Motor neuron (in vitro differentiated cells): Measurements from ENCODE around the gene ERGIC3. TPM values are rescaled to one million over a fixed set of nuclear protein-coding genes. Genes with fewer than 3 reads are reported as not detected.

Source experiments
- ATAC-seq, 8 experiments: fragments of 200-7000 bp; cut with Tn5 transposase; replicated peaks in 6 of 8; 2 replicates each; pipeline ENCODE4 v1.8.0; 2021; ENCODE audit warnings: mild to moderate bottlenecking in 8 of 8, moderate library complexity in 8 of 8
- H3K27ac ChIP-seq, 2 donors: fragments of 250-450 bp; sonication (Bioruptor Pico); 2 replicates each; pipeline ENCODE4 v1.9.0; 2021; ENCODE audit warnings: antibody characterized with exemption in 2 of 2, mild to moderate bottlenecking in 2 of 2, moderate library complexity in 1 of 2
- H3K4me1 ChIP-seq, 2 donors: fragments of 250-450 bp; sonication (Bioruptor Pico); replicated peaks in 1 of 2; 2 replicates each; pipeline ENCODE4 v1.6.1; 2021; ENCODE audit warnings: antibody characterized with exemption in 2 of 2, mild to moderate bottlenecking in 2 of 2, moderate library complexity in 1 of 2
- H3K4me3 ChIP-seq, 5 donors: fragments of 250-450 bp; sonication (Bioruptor Pico); 2 replicates each; pipeline ENCODE4 v1.9.0; 2021; ENCODE audit warnings: antibody characterized with exemption in 5 of 5, mild to moderate bottlenecking in 5 of 5, moderate library complexity in 4 of 5
- WGBS, 10 experiments: fragments of 450-650 bp; shearing (Covaris generic); methylation state at CpG; one replicate each; pipeline ENCODE4 v1.0.0; 2022; 5-methylcytosine and 5-hydroxymethylcytosine counted together
- in situ Hi-C, 9 experiments: fragments of 400-800 bp; cut with MboI; loops; one replicate each; pipeline ENCODE4 v1.15.0; 2021; ENCODE audit warnings: low sequenced_read_pairs in 9 of 9, low pct_unique_long_range_greater_than_20kb in 2 of 9; ENCODE audit not compliant: unreplicated experiment in 9 of 9
- total RNA-seq, 8 experiments: library from RNA; unstranded; fragments of 300-600 nt; gene quantifications; 2 replicates each; pipeline versions ENCODE4 v1.2.3 to v1.2.4, GENCODE V29; 2022

Gene ERGIC3
- total RNA-seq, 8 experiments from 2014 or later = 148 to 328 (median 266) TPM

DNA sequence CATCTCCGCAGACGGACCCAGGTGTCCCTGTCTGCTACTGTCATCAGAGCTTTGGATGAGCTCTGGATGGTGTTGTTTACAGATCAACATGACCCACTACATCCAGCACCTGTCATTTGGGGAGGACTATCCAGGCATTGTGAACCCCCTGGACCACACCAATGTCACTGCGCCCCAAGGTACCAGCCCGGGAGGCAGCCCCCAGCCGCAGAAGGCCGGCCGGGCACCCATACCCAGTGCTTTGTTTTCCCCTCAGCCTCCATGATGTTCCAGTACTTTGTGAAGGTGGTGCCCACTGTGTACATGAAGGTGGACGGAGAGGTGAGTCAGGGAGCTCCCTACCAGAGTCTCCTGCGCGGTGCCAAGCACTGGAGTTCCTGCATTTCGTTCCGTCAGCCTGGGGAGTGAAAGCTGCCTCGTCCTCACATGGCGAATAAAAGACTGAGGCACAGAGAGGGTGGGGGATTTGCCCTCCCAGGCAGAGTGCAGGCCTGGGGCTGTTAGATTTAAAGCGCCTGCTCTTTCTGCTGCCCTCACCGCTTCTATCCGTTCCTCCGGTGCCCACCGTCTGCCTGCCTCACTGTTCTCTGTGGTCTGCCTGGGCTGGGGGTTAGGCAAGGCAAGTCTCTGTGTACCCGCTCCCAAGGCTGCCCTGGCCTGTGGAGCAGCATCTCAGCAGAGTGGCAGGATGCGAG is 14.2 kb downstream of the ERGIC3 start:
- Histone ChIP-seq H3K27ac (no peak overlapping the region), H3K4me3 (no peak overlapping the region), H3K4me1 (no peaks in the 10 kb centered on the region)
- WGBS, 10 experiments = 87 to 100% (median 93%) methylated on average over 1 to 6 of the region's 21 CpGs; no CpG with 5 or more reads in 7 of the 10 experiments
- ATAC-seq = no peak
- in situ Hi-C loops = no loop called here

DNA sequence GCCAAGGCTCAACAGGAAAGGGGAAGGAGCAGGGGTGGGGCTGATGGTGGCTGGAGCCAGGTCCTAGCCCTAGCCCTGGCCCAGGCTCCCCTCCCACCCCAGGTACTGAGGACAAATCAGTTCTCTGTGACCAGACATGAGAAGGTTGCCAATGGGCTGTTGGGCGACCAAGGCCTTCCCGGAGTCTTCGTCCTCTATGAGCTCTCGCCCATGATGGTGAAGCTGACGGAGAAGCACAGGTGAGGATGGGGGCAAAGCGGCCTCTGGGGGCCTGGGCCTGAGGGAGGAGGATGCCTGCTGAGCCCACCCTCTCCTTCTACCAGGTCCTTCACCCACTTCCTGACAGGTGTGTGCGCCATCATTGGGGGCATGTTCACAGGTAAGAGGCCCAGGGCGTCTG is 15.0 kb downstream of the ERGIC3 start:
- ATAC-seq = no peak
- H3K4me1 ChIP-seq = no peaks in the 10 kb centered on the region
- H3K4me3 ChIP-seq = no peak overlapping the region
- whole genome bisulfite sequencing, 10 experiments = 100% methylated on average over 1 of the region's 8 CpGs; no CpG with 5 or more reads in 9 of the 10 experiments
- no peak overlapping the region for H3K27ac ChIP-seq
- in situ Hi-C loops = no loop called here

DNA sequence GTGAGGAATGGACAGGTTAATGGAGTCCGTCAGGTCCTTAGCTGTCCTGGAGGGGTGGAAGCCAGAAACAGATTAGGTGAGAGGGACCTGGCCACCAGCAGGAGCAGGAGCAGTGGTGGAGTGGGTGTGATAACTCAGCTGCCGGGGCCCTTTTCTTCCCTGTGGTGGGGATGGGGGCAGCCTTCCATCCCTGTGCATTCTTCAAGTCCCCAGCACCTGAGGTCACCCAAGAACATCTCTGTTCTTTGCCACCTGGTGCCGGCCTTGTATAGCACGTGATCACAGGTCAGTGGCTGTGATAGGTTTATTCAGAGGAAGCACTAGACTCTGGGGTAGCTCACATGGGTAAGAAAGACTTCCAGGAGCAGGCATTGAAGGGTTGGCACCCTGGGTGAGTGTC is 16.6 kb downstream of the ERGIC3 start:
- 17 to 100% (median 83%) methylated on average over 1 to 2 of the region's 4 CpGs; no CpG with 5 or more reads in 6 of the 10 experiments for WGBS, 10 experiments

DNA sequence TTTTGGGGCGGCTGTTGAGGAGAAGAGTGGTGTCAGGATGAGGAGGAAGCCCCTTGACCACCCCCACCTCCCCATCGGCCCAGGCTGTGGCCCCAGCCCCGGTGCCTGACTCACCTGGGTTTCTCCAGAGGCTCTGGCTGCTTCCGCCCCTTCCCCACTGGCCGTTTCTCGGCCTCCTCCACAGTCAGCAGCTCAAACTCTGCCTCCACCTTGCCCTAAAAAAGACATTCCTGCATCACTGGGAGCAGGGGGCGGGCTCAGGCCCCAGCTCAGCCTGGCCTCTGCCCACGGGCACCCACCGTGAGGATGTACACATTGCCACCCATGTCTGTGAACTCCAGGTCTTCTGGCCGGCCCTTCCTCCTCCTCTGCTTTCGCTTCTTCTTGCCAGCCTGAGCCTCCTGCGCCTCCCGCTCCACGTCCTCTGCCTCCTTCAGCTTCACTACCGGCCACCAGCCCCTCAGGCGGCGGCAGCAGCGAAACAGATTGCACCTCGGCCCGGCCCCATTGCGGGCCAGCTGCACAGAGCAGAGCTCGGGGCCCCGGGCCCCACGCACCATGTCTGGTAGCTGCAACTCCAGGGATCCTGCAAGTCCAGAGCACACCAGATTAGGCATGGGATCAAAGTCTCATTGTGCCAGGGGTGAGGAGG is 17.3 kb downstream of the ERGIC3 start:
- in situ Hi-C loops = no loop called here
- WGBS, 10 experiments = 92 to 100% (median 98%) methylated on average over 2 to 8 of the region's 24 CpGs; no CpG with 5 or more reads in 6 of the 10 experiments
- no peak for ATAC-seq

More for the DNA sequence above, 16.6 kb downstream of the ERGIC3 start:
- H3K4me3 ChIP-seq = no peak overlapping the region
- no peaks in the 10 kb centered on the region for H3K4me1 ChIP-seq
- in situ Hi-C loops = no loop called here
- H3K27ac ChIP-seq = no peak overlapping the region
- ATAC-seq = no peak

DNA sequence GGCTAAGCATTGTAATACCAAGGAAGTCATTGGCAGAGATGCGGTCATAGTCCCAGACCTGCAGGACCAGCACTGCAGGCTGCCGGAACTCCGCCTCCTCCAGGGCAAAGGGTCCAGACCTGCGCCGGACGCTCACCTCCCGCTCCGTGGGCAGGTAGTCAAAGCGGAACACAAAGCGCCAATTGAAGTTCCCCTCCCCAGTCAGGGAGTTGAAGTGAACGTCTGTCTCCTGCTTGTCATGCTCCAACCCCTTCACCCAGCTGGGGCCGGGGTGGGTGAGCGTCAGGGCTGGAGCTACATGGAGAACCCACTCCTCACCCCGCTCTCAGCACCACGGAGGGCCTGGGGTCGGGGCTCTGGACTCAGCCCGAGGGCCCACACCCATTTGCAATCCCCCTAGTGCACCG is 18.2 kb downstream of the ERGIC3 start:
- no peak overlapping the region for H3K4me3 ChIP-seq
- no peaks in the 10 kb centered on the region for H3K4me1 ChIP-seq
- in situ Hi-C loops = no loop called here
- no peak for ATAC-seq
- 50 to 81% methylated on average over 4 to 5 of the region's 18 CpGs; no CpG with 5 or more reads in 8 of the 10 experiments for WGBS, 10 experiments
- H3K27ac ChIP-seq = no peak overlapping the region

More for the DNA sequence above, 17.3 kb downstream of the ERGIC3 start:
- no peak overlapping the region for H3K27ac ChIP-seq
- no peak overlapping the region for H3K4me3 ChIP-seq
- H3K4me1 ChIP-seq = no peaks in the 10 kb centered on the region

DNA sequence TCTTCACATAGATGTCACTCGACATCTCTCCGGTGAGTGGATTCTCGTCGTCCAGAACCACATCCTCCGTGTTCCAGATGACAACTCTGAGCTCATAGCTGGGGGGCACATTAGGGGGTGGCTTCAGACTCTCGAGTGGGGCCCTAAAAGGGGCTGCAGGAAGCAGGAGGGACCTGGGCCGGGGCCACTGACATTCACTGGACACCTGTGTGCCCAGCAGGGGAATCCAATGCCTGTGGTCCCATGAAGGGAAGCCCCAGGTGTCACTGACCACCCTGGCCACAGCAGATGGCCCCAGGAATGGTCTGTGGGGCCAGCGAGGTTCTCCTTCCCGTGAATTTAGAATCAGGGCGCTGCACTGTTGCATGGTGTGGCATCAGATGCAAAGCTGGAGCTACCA is 18.7 kb downstream of the ERGIC3 start:
- H3K27ac ChIP-seq = no peak overlapping the region
- WGBS, 10 experiments = 17 to 70% (median 50%) methylated on average over 1 to 6 of the region's 10 CpGs; no CpG with 5 or more reads in 7 of the 10 experiments
- no peak for ATAC-seq
- in situ Hi-C loops = no loop called here
- H3K4me3 ChIP-seq = no peak overlapping the region
- no peaks in the 10 kb centered on the region for H3K4me1 ChIP-seq

DNA sequence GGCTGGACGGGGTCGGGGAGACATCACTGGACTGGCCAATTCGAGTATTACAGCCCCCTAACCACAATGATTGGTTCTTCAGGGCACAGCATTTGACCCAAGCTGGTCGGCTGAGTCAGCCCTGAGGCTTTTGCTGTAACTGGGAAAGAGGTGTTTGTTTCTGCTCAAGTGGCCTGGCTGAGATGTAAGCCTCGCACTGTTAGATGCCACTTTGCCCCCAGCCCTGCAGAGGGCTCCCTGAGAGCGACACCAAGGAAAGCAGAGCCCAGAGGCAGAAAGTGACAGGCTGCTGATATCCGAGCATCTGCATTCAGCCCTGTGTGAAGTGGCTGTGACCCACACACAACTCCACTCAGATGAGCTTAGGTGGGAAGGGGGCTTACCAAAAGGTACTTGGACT is 19.4 kb downstream of the ERGIC3 start:
- WGBS, 10 experiments = 0 to 57% (median 16%) methylated on average over 1 to 3 of the region's 7 CpGs; no CpG with 5 or more reads in 6 of the 10 experiments
- no peaks in the 10 kb centered on the region for H3K4me1 ChIP-seq
- in situ Hi-C loops = no loop called here
- no peak overlapping the region for H3K4me3 ChIP-seq
- peak; percentile 73 to 89 (median 78) for ATAC-seq
- H3K27ac ChIP-seq = no peak overlapping the region

DNA sequence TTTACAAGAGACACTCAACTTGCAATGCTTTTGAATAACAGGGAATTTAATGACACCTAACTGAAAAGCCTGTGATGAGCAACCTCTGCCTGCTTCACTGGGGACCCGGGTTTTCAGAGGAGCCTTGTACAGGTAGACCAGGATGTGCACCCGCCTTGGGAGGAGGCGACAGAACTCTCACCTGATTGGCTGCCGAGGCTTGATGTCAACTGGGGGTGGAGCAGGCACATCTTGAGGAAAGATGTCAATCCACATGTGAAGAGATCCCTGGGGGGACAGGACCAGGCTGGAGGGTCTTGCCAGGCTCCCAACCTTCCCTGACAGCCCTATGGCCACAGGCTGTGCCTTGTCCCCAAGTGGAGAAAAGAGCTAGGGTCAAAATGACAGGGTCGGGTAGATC is 19.8 kb downstream of the ERGIC3 start:
- no peaks in the 10 kb centered on the region for H3K4me1 ChIP-seq
- H3K27ac ChIP-seq = no peak overlapping the region
- 35 to 68% (median 67%) methylated on average over 1 to 5 of the region's 5 CpGs; no CpG with 5 or more reads in 7 of the 10 experiments for WGBS, 10 experiments
- in situ Hi-C loops = no loop called here
- no peak overlapping the region for H3K4me3 ChIP-seq
- ATAC-seq = peak in 1 of 8 experiments; percentile 22

DNA sequence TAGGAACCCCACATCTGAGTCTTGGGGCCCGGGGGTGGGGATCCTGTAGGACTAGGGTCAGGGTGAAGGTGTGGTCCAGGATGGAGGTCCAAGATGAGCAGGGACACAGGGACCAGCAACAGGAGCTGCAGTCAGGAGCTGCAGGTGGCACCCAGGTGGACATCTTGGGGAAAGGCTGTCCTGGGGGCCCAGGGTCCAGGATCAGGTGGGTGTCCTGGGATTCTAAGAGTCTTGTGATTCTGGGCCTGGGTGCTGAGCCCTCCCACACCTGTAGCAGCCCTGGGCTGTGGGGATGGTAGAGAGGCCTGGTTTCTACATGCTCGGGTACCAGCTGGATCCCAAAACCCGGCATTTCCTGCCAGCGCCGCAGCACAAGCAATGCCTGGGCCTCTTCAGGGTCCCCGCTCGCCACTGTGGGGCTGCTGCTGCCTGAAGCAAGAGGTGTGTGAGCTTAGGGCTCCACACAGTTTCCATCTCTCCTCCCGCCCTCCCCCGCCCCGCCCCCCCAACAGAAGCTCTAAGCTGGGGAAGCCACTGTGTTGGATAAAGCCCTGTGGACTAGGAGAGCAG is 20.7 kb downstream of the ERGIC3 start:
- H3K27ac ChIP-seq = no peak overlapping the region
- no CpG with 5 or more reads among the region's 10 CpGs for WGBS, 10 experiments
- no peak for ATAC-seq
- in situ Hi-C loops = no loop called here
- no peak overlapping the region for H3K4me3 ChIP-seq
- H3K4me1 ChIP-seq = no peaks in the 10 kb centered on the region

DNA sequence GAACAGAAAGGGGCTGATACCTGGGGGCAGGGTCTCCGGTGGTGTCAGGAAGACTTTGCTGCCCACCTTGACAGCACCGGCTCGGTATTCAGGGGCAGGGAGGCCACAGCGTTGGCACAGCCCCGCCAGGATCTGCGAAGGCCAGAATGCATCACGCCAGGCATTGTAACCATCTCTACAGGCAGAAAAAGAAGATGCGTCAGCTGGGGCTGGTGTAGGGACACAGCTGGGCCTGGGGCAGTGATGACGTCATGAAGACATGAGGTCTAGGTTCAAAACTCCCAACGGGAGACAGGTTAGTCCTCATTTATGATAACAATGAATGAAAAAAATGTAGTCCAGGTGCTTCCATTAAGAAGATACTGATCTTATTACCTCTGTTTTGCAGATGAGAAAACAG is 22.0 kb downstream of the ERGIC3 start:
- Histone ChIP-seq H3K4me1 (no peaks in the 10 kb centered on the region), H3K4me3 (no peak overlapping the region), H3K27ac (no peak overlapping the region)
- in situ Hi-C loops = no loop called here
- no peak for ATAC-seq
- WGBS, 10 experiments = 54 to 100% (median 93%) methylated on average over 1 to 7 of the region's 10 CpGs; no CpG with 5 or more reads in 4 of the 10 experiments

DNA sequence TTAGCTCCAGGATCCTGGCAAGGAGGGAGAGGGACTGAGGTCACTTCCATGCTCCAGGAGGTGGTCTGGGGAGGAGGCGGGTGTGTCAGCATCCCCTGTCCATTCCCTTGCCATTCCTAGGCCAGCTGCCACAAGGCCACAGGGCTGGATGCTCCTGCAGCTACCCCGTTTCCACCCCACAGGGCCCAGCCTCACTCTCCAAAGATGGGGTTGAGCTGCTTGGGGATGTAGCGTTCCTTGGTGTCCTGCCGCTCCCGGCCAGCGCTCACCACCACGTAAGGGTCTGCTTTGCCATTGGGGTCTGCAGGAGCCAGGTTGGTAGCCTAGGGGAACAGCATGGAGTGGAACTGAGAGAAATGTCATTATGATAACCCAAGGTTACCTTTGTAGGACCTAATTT is 23.0 kb downstream of the ERGIC3 start:
- WGBS, 10 experiments = 80 to 100% (median 95%) methylated on average over 3 to 6 of the region's 7 CpGs; no CpG with 5 or more reads in 7 of the 10 experiments
- in situ Hi-C loops = no loop called here
- Histone ChIP-seq H3K27ac (no peak overlapping the region), H3K4me3 (no peak overlapping the region), H3K4me1 (no peaks in the 10 kb centered on the region)
- no peak for ATAC-seq

DNA sequence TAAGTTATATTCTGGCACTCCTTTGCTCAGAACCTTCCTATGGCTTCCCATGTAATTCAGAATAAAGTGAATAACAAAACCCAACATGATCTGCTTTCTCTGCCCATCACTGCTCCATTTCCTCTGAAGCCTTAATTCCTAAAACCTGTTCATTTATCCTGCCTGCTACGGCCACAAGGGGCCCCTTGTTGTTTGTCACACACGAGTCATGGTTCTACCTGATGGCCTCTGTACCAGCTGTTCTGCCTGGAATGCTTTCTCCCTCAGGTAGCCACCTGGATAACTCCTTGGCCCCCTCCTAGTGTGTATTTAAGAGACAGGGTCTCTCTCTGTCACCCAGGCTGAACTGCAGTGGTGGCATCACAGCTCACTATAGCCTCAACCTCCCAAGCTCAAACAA is 26.8 kb downstream of the ERGIC3 start:
- WGBS, 10 experiments = 7 to 53% (median 39%) methylated on average over 2 of the region's 2 CpGs; no CpG with 5 or more reads in 5 of the 10 experiments
- in situ Hi-C loops = no loop called here
- no peak overlapping the region for H3K4me3 ChIP-seq
- H3K27ac ChIP-seq = no peak overlapping the region
- no peaks in the 10 kb centered on the region for H3K4me1 ChIP-seq
- peak in 1 of 8 experiments; percentile 31 for ATAC-seq

DNA sequence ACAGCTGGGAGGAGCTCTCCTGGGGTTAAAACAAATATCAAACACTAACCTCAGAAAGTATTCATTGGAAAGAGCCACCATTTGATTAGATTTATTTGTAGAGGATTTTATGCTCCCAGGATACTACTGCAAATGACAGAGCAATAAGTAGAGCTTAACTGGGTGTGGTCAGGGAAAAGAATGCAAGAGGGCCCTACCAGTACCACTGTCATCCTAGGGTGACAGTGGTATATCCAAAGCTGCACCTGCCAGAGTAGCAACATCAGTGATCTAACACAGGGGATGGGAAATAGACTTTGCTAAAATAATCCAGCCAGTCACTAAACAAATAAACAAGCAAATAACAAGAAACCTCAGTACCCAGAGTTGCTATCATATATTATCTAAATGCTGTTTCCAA is 29.7 kb downstream of the ERGIC3 start:
- H3K4me1 ChIP-seq = no peaks in the 10 kb centered on the region
- no peak overlapping the region for H3K4me3 ChIP-seq
- in situ Hi-C loops = no loop called here
- no peak overlapping the region for H3K27ac ChIP-seq
- peak in 2 of 8 experiments; percentile 26 to 54 for ATAC-seq
